Prostate gland (tissue), 2 donors: ENCODE measurements around the gene IBA57. TPM values are rescaled to one million over a fixed set of nuclear protein-coding genes. Genes with fewer than 3 reads are reported as not detected.

Experiments
- DNase-seq: peaks from one replicate; pipeline ENCODE4 v3.0.0-alpha.2; 2019; ENCODE audit warnings: low spot score
- H3K27ac ChIP-seq, 2 donors: fragments of 200-600 bp; sonication (generic); 2 replicates each; pipeline ENCODE4 v1.5.1; 2017 to 2019
- H3K27me3 ChIP-seq: fragments of 200-600 bp; sonication (generic); replicated peaks from 2 replicates; pipeline ENCODE4 v1.5.1; 2019; ENCODE audit not compliant: insufficient read depth
- H3K36me3 ChIP-seq, 2 donors: fragments of 200-600 bp; sonication (generic); 1 replicate in 1 of 2; 2 replicates in 1 of 2; pipeline versions ENCODE4 v1.5.1 to v1.8.1; 2017 to 2019
- H3K4me1 ChIP-seq: fragments of 200-600 bp; sonication (generic); replicated peaks from 2 replicates; pipeline ENCODE4 v1.5.1; 2019
- H3K4me3 ChIP-seq, 2 donors: fragments of 200-600 bp; sonication (generic); 2 replicates each; pipeline ENCODE4 v1.5.1; 2017 to 2019
- H3K9me3 ChIP-seq: fragments of 200-600 bp; sonication (generic); 2 replicates; pipeline ENCODE4 v1.5.1; 2017
- CTCF ChIP-seq, 4 experiments: fragments of 200-600 bp in 2 of 4; fragments of 450-650 bp in 2 of 4; sonication (generic) in 2 of 4; IDR thresholded peaks; 1 replicate in 3 of 4; 2 replicates in 1 of 4; pipeline ENCODE4 v1.5.1; 2016 to 2019; ENCODE audit warnings: antibody characterized with exemption in 4 of 4, mild to moderate bottlenecking in 2 of 4, moderate library complexity in 2 of 4
- POLR2A ChIP-seq: fragments of 450-650 bp; IDR thresholded peaks from one replicate; pipeline ENCODE4 v1.6.1; 2016; ENCODE audit warnings: antibody characterized with exemption, mild to moderate bottlenecking
- POLR2AphosphoS5 ChIP-seq: sonication (generic); formaldehyde crosslinking; IDR thresholded peaks from one replicate; pipeline ENCODE4 v1.6.1; 2017; ENCODE audit warnings: antibody characterized with exemption
- WGBS: methylation state at CpG from one replicate; pipeline ENCODE4 v1.1.5; 2018; 5-methylcytosine and 5-hydroxymethylcytosine counted together
- intact Hi-C: fragments of 100-400 bp; cut with DNase I; formaldehyde crosslinking; loops from one replicate; pipeline ENCODE4 v1.14.2; 2022
- total RNA-seq, 2 donors: library from RNA; depleted of rRNA; stranded (reverse); fragments of >200 nt; gene quantifications; one replicate each; pipeline ENCODE4 v1.1.0, GENCODE V29; 2016

The IBA57 gene
- total RNA-seq, 2 donors from 2014 or later: 5.6 to 17.4 TPM

GRCh38 chr1:228154670-228155571, 10.7 kb upstream of the IBA57 start:
- no peak for DNase-seq
- 77% methylated on average over 20 of the region's 20 CpGs for WGBS
- Histone ChIP-seq H3K27me3 (no peaks in the 10 kb centered on the region), H3K4me1 (no peaks in the 10 kb centered on the region), H3K36me3 (no peaks in the 10 kb centered on the region), H3K9me3 (no peaks in the 10 kb centered on the region), H3K4me3 (no peak overlapping the region), H3K27ac (no peak overlapping the region)
- TF ChIP-seq POLR2A (no peak), CTCF (IDR thresholded peaks at IDR 0.05) (no peak), POLR2AphosphoS5 (no peak)
- intact Hi-C loops: no loop called here

GRCh38 chr1:228155596-228156514, 9.7 kb upstream of the IBA57 start:
- no peaks in the 10 kb centered on the region for H3K9me3 ChIP-seq
- no peaks in the 10 kb centered on the region for H3K36me3 ChIP-seq
- H3K27me3 ChIP-seq: no peaks in the 10 kb centered on the region
- intact Hi-C loops: no loop called here
- no peak overlapping the region for H3K27ac ChIP-seq
- TF ChIP-seq POLR2AphosphoS5: no peak
- TF ChIP-seq CTCF (IDR thresholded peaks at IDR 0.05): no peak
- TF ChIP-seq POLR2A: no peak
- no peaks in the 10 kb centered on the region for H3K4me1 ChIP-seq
- 85% methylated on average over 14 of the region's 16 CpGs for WGBS
- H3K4me3 ChIP-seq: no peak overlapping the region
- DNase-seq: no peak

- TF ChIP-seq POLR2AphosphoS5: no peak
- TF ChIP-seq POLR2A: no peak
- TF ChIP-seq CTCF (IDR thresholded peaks at IDR 0.05): no peak
- no peak overlapping the region for H3K4me3 ChIP-seq
- H3K4me1 ChIP-seq: no peaks in the 10 kb centered on the region
- no peak for DNase-seq
- no peaks in the 10 kb centered on the region for H3K27me3 ChIP-seq
- no peaks in the 10 kb centered on the region for H3K36me3 ChIP-seq
- H3K27ac ChIP-seq: no peak overlapping the region
- no peaks in the 10 kb centered on the region for H3K9me3 ChIP-seq
- WGBS: 76% methylated on average over 6 of the region's 9 CpGs
- intact Hi-C loops: no loop called here
Measured at GRCh38 chr1:228156515-228156881, 9.1 kb upstream of the IBA57 start.

GRCh38 chr1:228156941-228157728, 8.5 kb upstream of the IBA57 start:
- Histone ChIP-seq H3K4me1 (no peaks in the 10 kb centered on the region), H3K9me3 (no peaks in the 10 kb centered on the region), H3K27ac (no peak overlapping the region), H3K4me3 (no peak overlapping the region), H3K27me3 (no peaks in the 10 kb centered on the region), H3K36me3 (no peaks in the 10 kb centered on the region)
- no peak for DNase-seq
- TF ChIP-seq CTCF (IDR thresholded peaks at IDR 0.05): no peak
- intact Hi-C loops: no loop called here
- WGBS: 90% methylated on average over 15 of the region's 24 CpGs
